OCI-LY1 (cell line): ENCODE measurements around the gene COPS9.

Experiments
- EZH2 ChIP-seq: fragments of 200-600 bp; sonication (generic), shearing (Covaris generic); IDR thresholded peaks from 2 replicates; pipeline ENCODE4 v1.8.0; 2017; ENCODE audit warnings: borderline replicate concordance, mixed run types, mild to moderate bottlenecking, antibody characterized with exemption, low read length, moderate library complexity, mixed read lengths
- TF ChIP-seq, protein P1 (sequence below): fragments of 200-600 bp; sonication (generic), shearing (Covaris generic); IDR thresholded peaks from 2 replicates; pipeline ENCODE4 v1.5.1; 2017; ENCODE audit warnings: mild to moderate bottlenecking, antibody characterized with exemption, low read length, moderate library complexity, mixed read lengths

DNA sequence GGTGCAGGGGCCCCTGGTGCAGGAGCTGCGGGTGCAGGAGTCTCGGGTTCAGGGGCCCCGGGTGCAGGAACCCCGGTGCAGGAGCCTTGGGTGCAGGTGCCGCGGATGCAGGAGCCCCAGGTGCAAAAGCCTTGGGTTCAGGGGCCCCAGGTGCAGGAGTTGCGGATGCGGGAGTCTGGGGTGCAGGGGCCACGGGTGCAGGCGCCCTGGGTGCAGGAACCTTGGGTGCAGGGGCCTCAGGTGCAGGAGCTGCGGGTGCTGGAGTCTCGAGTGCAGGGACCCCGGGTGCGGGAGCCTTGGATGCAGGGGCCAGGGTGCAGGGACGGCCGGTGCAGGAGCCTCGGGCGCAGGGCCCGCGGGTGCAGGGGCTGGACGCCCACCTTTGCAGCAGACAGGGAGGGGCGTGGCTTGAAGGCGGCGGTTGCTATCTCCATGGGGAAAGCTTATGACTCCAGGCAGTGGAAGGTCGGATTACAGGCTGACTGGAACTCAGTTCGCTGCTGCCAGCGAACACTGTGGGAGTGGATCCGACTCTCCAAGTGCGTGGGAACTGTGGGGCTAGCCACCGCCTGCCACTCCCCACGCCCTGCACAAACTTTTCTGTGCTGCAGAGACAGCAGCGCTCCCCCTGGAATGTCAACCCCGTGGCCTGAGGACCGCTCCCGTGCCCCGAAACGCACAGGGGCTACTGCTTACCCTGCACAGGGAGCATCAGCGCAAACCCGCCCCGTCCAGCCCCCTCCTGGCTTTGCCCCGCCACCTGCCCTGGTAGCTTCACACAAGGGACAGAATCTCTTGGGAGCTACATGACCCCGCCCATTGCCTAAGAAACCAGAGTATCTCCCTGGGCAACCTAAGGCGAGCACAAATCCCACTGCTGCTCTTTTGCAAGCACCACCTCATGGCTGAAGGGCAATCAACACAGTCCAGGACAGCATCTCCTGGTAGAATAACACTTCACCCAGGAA is 40.3 kb downstream of the COPS9 start:
- TF ChIP-seq, protein P1, sequence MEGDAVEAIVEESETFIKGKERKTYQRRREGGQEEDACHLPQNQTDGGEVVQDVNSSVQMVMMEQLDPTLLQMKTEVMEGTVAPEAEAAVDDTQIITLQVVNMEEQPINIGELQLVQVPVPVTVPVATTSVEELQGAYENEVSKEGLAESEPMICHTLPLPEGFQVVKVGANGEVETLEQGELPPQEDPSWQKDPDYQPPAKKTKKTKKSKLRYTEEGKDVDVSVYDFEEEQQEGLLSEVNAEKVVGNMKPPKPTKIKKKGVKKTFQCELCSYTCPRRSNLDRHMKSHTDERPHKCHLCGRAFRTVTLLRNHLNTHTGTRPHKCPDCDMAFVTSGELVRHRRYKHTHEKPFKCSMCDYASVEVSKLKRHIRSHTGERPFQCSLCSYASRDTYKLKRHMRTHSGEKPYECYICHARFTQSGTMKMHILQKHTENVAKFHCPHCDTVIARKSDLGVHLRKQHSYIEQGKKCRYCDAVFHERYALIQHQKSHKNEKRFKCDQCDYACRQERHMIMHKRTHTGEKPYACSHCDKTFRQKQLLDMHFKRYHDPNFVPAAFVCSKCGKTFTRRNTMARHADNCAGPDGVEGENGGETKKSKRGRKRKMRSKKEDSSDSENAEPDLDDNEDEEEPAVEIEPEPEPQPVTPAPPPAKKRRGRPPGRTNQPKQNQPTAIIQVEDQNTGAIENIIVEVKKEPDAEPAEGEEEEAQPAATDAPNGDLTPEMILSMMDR, result no peak
- TF ChIP-seq EZH2, result no peak
